Inflammatory macrophage treated with lipopolysaccharide for 1 hour (primary cell): ENCODE results near the gene CYP4V2.
"Not testable (repeated sequence)": the region's sequence is repeated elsewhere in the genome, so short reads cannot be mapped to it uniquely, and the experiment has no call there.

Source experiments
- DNase-seq, 2 donors: peaks; one replicate each; pipeline ENCODE4 v3.0.0-alpha.2; 2020 to 2022

The CYP4V2 gene

GRCh38 chr4:186240452-186240847 is 49.1 kb downstream of the CYP4V2 start:
- DNase-seq, result no peak

- DNase-seq, result no peak
Measured at GRCh38 chr4:186240848-186241491, 49.6 kb downstream of the CYP4V2 start.

- no peak for DNase-seq
Measured at GRCh38 chr4:186241616-186242015, 50.2 kb downstream of the CYP4V2 start.

GRCh38 chr4:186242031-186242430 is 50.7 kb downstream of the CYP4V2 start:
- DNase-seq, result not testable (repeated sequence)

GRCh38 chr4:186243331-186243730 is 52.0 kb downstream of the CYP4V2 start:
- no peak for DNase-seq

GRCh38 chr4:186244835-186245234 is 53.5 kb downstream of the CYP4V2 start:
- no peak for DNase-seq

GRCh38 chr4:186247062-186247752 is 55.8 kb downstream of the CYP4V2 start:
- not testable (repeated sequence) for DNase-seq

- DNase-seq, result no peak
Measured at GRCh38 chr4:186248643-186249042, 57.3 kb downstream of the CYP4V2 start.

GRCh38 chr4:186249785-186250754 is 58.7 kb downstream of the CYP4V2 start:
- no peak for DNase-seq

- no peak for DNase-seq
Measured at GRCh38 chr4:186250760-186251159, 59.4 kb downstream of the CYP4V2 start.

GRCh38 chr4:186255122-186255521 is 63.8 kb downstream of the CYP4V2 start:
- no peak for DNase-seq

GRCh38 chr4:186258216-186258811 is 66.9 kb downstream of the CYP4V2 start:
- DNase-seq, result no peak

GRCh38 chr4:186260117-186260503 is 68.7 kb downstream of the CYP4V2 start:
- no peak for DNase-seq
